NCI-H1417 treated with DMSO at 0.1 percent for 48 hours (cell line): Measurements from ENCODE around the gene TFDP1.
A peak's percentile ranks its signal among the peaks of the same experiment; 100 is the strongest.

Experiments
- DNase-seq: peaks from one replicate; lab custom pipeline; 2025; lab: John Stamatoyannopoulos, UW

TFDP1 gene

DNA sequence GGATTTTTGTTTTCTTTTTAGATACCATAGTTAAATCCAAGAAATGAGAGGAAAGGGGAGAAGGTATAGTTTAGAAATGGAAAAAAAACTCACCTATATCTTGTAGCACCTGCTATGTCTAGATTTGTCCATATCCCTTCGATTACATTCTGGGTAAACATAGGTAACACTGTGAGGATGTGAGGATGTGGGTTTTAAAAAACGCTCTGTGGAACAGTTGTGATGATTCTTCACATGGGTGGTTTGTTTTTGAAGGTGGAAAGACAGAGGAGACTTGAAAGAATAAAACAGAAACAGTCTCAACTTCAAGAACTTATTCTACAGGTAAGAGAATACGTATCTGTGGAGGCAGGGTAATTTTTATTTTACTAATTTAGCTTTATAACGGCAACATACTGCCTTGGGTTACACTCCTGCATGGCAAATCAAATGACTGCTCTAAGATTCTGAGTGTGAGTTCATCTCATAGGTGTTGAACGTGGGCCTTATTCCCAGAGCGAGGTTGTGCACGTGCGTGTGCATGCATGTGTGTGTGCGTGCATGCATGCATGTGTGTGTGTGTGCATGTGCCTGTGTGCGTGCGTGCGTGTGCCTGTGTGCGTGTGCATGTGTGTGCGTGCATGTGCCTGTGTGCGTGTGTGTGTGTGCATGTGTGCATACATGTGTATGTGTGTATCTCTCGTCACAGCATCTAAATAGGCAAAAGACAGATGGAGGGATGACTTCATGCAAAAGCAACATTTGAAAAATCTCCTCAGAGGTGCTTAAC, 49.9 kb downstream of the TFDP1 start:
- no peak for DNase-seq

DNA sequence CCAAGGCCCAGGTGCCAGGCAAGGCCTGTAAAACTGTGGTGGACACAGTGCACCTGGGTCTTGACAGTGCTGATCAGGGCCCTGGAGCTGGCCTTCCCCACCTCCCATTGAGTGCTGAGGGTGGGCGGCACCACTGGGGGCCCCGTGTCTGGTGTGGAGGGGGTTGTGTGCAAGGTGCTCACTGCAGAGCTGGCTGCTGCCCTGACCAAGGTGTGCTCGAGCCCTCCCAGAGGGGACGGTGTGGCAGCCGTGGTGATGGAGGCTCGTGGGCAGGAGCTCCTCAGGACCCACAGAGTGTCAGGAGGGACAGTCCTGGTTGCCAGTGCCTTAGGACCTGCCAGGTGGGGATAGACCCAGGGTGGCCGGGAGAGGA, 50.5 kb downstream of the TFDP1 start:
- no peak for DNase-seq

DNA sequence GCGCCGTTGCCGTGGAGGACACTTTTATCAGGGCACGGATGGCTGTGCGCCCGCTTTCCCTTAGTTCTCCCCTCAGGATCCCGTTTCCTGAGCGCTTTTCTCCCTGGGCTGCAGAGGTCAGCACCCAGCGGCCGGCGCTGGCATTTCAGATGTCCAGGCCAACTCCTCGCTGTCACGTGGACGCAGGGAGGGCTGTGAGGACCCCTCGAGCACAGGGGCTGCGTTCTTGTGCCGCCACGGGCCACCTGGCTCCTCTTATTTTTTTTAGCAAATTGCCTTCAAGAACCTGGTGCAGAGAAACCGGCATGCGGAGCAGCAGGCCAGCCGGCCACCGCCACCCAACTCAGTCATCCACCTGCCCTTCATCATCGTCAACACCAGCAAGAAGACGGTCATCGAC, 51.2 kb downstream of the TFDP1 start:
- no peak for DNase-seq

DNA sequence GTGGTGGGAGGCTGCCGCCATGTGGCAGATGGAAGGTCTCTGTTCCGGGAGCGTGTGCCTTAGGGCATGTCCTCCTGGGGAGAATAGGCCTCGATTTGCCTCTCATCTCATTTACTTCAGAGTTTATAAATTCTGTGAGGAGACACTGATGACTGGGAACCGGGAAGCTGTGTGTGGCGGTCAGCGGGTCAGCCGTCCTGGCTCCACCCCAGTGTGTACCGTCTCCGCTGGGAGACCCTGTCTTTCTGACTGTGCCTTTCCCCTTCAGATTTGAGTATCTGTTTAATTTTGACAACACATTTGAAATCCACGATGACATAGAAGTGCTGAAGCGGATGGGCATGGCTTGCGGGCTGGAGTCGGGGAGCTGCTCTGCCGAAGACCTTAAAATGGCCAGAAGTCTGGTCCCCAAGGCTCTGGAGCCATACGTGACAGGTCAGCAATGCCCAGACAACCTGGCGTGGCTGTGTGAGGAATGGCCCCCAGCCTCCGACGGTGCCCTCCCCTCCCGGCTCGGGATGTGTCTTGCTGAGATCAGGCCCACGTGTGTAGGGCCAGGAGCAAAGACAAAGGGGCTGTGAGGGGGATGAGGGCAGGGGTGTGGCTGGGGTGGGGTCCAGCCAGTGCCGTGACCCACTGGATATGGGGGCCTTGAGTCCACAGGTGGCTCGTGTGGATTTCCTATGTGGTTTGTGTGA, 51.9 kb downstream of the TFDP1 start:
- no peak for DNase-seq

DNA sequence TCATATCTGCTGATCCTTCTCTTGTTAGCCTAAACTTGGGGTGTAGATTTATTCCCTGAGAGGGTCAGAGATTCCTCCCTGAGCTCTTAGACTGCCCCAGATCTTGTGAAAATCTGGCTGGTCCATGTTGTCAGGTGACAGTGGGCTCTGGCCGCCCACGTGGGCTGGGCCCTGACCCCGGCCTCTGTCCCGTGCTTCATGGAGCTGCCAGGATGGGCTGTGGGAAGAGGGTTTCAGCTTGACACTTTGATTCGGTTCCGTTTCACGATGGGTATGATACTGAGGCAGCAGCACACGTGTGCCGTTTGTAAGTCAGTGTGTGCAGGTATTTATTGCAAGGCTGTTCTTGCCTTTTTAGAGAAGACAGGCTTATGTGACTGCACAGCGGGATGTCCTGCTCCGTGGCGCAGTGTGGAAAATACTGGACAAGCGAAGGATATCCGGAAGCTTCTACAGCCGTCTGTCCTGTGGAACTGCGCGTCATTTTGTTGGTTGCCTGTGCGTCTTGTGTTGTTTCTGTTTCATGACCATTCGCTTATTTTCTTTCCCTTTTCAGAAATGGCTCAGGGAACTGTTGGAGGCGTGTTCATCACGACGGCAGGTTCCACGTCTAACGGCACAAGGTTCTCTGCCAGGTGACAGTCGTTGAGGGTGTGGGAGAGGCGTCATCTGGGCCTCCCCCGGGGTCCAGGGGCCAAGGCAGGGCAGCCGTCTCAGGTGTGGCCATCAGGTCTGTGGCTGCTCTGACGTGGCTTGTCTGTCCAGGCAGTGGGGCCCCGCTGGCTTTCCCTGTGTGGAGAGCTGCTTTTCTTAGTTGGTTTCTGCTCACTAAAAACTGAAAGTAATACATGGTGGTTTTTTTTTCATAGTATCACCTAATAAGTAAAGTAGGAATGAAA, 53.0 kb downstream of the TFDP1 start:
- no peak for DNase-seq

DNA sequence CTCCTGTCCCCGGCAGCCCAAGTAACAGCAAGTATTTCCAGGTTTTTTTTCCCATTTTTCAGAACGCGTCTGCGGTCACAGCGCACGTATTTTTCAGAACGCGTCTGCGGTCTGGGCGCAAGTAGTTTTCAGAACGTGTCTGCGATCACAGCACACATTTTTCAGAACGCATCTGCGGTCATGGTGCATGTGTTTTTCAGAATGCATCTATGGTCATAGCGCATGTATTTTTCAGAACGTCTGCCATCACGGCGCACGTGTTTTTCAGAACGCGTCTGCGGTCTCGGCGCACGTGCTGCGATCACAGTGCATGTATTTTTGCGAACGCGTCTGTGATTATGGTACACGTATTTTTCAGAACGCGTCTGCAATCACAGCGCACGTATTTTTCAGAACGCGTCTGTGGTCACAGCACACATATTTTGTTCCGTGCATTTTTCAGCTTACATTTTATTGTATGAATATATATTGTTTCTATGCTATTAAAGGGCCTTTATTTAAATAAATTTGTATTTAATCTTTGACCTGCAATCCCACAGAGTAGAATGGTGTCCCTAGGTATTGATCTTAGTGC, 53.7 kb downstream of the TFDP1 start:
- DNase-seq = no peak

DNA sequence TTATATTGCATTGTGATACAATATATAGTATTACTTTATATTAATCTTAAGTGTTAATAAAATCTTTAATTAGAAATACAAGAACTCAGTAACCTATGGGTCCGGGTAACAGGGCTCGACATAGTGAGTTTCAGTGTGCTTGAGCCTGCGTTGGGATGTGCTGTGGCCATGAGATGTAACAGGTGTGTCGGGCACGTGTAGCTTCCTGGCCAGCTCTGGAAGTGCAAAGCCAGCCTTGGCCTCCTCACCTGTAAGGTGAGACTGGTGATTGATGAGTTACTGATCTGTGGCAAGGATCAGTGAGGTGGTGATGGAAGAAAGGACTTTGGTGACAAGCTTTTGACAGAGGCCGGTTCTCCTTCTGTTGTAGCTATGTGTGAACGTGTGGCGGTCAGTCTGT, 54.3 kb downstream of the TFDP1 start:
- no peak for DNase-seq

DNA sequence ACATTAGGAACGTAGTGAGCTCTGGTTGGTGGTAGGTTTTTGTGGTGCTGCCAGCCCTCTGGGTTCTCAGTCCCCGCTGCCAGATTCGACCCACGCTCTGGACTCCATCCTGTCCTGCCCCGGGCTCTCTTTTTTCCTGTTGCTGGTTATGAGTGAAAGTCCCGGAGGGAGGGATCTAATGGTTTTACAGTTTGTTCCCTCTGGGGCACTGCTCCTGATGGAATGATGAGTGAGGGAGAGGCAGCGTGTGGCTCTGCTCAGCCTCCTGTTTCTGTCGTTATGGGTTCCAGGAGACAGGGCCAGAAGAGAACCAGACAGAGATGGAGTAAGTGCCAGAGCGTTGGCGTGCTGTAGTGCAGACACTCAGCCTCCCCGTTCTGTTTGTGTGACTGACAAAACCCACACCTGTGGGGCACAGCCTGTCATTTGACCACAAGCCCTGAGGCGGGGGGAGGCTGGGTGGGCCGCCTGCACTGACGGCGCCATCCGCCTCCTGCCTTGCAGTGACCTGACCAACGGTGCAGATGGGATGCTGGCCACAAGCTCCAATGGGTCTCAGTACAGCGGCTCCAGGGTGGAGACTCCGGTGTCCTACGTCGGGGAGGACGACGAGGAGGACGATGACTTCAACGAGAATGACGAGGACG, 55.2 kb downstream of the TFDP1 start:
- DNase-seq = no peak

DNA sequence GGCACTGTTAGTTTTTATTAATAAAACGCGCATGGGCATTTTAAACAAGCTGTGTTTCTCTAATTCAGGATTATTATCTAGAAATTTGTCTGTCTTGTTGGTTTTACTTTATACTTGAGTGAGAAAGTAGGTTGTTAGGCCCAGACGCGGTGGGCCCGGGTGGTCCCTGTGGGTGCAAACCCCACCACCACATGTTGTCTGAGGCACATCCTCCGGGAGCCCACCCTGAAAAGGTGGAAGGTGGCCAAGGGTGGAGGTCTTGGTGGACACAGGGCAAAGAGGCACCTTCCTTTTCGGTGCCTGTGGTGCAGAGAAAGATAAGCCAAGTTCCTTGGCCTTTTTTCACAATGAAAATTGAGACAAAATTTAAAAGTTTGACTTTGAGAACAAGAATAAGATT, 56.9 kb downstream of the TFDP1 start:
- DNase-seq = no peak

DNA sequence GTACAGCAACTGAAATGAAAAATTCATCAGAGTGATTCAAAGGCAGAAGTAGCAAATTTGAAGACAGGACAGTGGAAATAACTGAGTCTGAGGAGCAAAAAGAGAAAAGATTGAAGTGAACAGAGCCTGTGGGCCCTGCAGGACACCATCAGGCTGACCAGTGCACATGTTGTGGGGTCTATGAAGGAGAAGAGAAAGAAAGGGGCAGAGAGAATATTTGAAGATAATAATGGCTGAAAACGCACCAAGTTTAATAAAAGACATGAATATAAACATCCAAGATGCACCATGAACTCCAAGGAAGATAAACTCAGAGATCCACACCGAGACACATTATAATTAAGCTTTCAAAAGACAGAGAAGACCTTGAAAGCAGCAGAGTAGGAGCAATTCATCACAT, 58.0 kb downstream of the TFDP1 start:
- no peak for DNase-seq

DNA sequence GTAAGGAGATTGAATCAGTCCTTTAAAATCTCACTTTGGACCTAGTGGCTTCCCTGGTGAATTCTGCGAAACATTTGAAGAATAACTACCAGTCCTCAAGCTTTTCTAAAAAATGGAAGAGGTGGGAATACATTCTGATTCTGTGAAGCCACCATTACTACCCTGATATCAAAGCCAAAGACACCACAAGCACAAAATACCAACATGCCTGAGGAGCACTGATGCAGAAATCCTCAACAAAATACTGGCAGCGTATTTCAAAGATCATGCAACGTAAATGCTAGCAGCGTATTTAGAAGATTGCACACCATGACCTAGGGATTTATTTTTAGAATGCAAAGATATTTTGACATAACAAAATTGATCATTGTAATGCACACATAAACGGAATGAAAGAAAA, 59.0 kb downstream of the TFDP1 start:
- no peak for DNase-seq

DNA sequence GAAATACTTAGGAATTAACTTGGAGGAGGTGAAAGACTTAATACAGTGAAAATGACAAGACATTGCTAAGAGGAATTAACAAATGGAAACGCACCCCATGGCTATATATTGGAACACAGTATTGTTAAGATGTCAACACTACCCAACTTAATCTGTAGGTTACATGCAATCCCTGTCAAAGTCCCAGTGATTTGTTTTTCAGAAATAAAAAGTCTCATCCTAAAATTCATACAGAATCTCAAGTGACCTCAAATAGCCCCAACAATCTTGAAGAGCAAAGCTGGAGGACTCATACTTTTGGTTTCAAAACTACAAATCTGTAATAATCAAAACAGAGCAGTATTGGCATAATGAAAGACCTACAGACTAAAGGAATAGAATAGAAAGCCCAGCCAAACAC, 60.2 kb downstream of the TFDP1 start:
- DNase-seq = no peak

DNA sequence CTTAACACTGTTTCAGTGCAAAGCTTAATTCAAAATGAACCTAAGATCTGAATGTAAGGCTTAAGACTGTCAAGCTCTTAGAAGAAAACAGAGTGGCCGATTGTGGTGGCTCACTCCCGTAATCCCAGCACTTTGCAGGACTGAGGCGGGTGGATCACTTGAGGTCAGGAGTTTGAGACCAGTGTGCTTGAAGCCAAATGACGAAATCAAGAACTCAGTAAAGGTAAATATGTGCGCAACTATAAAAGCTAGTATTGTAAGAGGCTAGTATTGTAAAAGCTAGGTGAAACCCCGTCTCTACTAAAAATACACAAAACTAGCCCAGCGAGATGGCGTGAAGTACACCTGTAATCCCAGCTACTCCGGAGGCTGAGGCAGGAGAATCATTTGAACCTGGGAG, 60.8 kb downstream of the TFDP1 start:
- no peak for DNase-seq

DNA sequence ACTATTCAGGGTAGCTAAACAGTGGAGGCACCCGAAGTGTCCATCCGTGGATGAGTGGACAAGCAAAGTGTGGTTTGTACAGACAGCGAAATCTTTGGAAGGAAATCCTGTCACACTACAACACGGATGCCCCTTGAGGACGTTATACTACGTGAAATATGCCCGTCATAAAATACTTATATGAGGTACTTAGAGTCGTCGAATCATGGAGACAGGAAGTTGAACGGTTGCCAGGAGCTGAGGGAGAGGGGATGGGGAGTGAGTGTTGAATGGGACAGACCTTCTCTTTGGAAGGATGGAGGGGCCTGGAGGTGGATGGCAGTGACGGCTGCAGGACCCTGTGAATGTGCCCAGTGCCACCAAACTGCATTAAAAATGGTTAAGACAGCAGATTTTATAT, 61.8 kb downstream of the TFDP1 start:
- DNase-seq = no peak

DNA sequence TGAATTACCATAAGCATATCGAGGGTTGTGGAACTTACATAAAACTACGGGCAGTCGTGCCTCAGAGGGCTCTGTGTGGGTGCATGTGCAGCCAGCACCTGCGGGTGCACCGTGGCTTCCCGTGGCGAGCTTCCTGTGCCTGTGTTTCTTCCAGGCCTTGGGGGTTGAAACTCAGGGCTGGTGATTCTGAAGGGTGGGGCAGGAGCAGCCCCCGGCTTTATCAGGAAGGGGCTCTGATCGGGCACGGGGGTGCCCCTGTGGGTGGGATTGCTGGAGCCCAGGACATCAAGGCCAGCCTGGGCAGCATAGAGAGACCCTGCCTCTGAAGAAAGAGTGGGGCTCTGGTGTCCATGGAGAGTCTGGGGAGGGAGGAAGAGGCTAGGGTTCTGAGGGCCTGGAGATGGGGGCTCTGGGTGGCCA, 62.4 kb downstream of the TFDP1 start:
- DNase-seq = no peak

DNA sequence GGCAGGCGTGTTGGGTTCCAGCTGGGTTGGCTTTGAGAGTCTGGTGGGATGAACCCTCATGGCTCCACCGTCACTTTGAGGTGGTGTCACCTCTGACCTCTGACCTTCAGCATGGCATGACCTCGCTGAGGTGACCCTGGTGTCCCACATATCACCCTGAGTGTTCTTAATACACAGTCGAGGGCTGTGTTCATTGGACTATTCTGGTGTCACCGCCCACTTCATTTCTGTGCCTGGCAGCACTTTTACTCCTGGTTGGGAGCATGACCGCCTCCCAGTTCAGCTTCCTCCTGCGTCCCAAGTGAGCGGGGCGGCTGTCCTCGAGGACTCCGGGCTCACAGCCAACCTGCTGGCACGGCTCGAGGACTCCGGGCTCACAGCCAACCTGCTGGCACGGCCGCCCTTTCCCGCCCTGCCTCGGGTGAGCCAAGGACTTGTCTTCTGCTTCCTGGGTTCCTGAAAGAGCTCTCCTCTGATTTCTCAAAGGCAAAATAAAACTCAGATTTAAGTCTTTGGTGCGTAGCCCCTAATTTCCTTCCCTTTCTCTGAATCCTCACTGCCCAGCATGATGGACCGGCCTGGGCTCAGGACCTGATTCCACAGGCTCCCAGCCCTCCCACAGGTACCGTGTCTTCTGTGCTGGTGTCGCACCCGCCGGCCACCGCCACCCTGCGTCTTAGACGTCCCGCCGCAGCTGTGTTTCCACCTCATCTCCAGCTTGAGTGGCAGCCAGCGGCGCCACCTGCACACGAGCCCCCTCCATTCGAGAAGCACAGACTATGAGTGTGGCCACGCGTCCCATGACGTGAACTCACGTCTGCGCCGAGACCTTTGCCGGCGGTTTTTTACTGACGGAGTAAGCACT, 63.0 kb downstream of the TFDP1 start:
- DNase-seq = peak; percentile 81

DNA sequence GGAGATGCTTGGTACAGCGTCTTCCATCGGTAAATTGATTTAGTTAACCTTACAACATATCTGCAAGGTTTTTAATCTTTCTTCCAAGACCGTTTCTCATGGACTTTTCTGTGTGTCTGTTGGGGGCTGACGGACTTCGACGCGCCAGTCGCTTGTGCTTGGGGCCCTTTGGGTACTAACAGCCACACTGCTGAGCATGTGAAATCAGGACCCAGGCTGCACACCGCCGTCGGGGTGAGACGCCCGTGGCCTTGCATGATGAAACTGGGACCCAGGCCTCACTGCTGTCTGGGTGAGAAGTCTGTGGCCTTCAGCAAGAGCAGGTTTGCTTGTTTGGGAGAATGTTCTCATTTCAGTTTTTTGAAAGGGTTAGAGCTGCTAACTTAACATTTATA, 63.7 kb downstream of the TFDP1 start:
- DNase-seq = no peak

DNA sequence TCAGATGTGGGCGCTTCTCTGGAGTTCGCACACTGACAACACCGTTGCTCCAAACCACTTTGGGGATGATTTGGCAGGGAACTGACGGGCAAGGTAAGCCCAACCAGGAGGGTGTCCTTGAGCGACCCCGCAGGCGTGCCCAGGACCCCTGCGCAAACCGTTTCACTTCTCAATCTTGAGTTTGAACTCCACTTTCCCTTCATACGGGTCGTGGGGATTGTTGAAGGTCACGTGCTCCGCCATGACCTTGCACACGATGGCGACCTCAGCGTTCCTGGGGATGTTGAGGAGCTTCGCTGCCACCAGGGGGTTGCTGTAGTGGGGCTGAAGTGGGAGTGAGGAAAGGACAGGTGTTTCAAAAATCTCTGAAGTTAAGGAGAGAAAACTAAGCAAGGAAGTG, 64.7 kb downstream of the TFDP1 start:
- DNase-seq = no peak

DNA sequence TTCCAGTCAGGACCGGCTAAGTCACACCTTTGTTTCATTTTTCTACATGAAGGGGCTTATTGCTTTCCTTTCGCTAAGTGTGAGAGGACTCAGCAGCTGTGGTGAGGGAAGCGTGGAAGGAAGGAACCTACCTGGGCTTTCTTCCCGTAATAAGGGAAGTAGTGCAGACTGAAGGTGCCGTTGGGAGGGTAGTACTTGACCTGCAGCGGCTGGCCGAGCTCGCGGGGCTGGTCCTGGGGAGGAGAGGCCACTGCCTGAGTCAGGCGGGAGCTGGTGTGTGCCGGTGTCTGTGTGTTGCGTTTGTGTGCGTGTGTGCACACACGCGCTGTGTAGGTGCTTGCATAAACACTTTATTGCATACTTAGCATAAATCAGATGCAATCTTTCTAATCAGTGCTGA, 65.7 kb downstream of the TFDP1 start:
- no peak for DNase-seq

DNA sequence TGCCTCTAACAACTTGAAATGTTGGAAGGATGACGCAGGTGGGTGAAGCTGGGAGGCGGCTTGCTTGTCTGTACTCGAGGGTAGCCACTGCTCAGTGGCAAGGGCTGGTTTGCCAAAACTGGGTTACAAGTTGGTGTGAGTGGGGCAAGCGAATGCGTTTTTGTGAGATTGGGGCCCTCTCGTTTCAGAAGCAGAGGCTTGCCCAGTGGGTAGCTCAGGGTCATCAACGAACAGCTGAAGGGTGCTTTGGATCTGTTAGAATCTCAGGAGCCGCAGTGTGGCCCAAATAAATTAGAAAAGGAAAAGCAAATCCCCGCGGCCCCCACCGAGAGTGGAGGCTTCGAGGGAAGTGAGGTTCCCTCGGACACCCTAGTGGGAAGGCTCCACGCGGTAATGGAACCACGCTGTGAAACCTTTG, 66.2 kb downstream of the TFDP1 start:
- DNase-seq = no peak
